Activated T-cell treated with anti-CD3 and anti-CD28 coated beads, Interleukin-2, amount 50 U/mL, for 48 hours (primary cell): Measurements from ENCODE around the gene YPEL3.
A peak's percentile ranks its signal among the peaks of the same experiment; 100 is the strongest.

Experiments used
- DNase-seq, 2 experiments: peaks; one replicate each; pipeline ENCODE4 v3.0.0-alpha.2; 2020

Gene YPEL3

GRCh38 chr16:30088832-30089624 is 7.0 kb downstream of the YPEL3 start:
- DNase-seq, result no peak

DNA sequence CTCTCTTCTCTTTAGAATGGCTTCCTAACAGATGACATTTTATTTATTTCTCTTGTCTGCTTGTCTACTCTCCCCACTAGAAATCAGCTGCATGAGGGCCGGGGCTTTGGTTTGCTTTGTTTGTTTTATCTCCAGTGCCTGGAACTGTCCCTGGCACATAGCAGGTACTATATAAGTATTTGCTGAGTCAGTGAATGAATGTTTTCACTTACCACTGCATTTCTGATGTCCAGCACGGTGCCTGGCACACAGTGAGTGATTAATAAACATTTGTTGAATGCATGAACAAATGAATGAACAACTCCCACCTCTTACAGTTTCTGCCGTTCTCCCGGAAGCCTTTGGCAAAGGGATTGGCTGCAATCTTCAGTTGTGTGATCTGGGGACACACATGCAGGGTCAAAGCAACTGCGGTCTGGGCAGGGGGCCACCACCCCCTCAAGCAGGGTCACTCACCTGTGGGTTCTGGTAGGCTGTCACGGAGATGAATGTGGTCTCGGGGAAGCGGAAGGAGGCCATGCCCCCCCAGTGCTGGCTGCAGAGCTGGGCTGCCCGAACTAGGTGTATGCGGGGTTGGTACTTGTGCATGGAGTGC is 7.7 kb downstream of the YPEL3 start:
- no peak for DNase-seq

DNA sequence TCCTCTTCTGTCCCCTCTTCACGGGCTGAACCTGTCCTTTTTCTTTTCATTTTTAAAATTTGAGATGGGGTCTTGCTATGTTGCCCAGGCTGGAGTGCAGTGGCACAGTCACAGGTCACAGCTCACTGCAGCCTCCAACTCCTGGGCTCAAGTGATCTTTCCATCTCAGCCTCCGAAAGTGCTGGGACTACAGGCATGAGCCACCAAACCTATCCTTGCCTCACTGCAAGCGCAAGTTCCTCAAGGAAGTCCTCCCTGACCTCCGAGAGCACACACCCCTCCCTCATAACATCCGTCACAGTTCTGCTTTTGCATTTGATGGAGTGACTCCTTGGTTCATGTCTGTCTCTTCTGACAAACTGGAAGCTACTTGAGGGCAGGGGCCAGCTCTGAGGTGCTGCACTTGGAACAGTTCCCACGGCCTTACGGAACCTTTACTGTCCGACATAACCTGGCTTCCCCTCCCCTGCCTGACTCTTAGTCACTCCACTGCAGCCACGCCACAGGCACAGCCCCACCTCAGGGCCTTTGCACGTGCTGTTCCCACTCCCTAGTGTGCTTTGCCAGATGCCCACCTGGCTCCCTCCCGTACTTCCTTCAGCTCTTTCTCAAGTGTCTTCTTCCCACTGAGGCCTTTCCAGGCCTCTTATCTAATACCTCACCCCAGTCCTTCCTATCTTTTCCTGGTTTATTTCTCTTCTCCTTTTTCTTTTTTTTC is 8.7 kb downstream of the YPEL3 start:
- no peak for DNase-seq

DNA sequence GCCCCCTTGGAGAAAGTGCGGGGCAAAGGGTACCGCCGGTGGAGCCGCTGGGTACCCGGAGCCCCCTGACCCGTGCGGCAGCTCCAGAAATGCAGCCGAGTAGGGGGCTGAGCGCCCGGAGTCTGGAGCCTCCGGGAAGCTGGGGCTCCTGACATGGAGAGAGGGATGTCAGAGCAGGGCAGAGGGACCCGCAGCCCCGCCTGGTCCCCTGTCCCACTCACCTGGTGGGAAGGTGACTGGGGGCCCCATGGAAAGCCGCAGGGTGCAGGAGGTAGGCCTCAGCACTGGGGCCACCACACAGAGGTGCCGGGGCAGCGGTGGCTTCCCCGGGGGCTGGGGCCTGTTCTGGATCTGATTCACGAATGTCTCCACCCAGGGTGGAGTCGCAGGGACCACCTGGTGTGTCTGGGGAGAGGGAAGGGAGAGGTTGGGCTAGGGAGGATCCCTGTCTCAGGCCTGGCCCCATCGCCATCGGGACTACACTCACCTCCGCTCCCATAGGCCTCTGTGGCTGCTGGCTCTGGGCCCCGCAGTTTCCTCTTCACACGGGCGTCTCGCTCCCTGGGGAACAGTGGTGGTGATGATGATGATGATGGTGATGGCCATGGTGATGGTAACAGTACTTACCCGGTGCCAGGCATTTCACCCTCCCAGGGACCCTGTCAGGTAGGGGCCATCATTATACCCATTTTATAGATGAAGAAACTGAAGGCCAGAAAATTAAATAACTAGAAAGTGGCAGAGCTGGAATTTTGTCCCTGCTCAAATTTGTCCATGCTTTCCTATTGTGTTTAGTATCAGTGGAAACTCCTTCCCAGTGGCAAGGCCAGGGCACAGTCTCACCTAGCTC is 9.5 kb downstream of the YPEL3 start:
- no peak for DNase-seq

DNA sequence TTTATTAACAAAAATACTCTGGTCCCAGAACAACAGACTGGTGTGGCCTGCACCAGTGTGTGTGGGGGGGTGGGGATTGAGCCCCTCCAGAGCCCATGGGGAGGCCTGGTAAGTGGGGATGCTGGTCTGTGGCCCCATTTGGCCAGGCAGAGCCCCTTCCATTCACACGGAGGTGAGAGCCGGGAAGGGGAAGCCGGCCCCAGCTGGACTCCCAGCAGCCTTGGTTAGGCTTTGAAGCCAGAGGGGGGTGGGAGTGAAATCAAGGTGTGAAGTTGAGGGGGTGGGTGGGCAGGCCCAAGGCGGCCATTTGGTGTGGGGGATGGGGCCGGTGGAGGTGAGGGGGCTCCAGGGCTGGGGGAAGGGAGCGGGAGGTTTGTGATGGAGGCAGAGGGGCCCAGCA is 10.2 kb downstream of the YPEL3 start:
- no peak for DNase-seq

DNA sequence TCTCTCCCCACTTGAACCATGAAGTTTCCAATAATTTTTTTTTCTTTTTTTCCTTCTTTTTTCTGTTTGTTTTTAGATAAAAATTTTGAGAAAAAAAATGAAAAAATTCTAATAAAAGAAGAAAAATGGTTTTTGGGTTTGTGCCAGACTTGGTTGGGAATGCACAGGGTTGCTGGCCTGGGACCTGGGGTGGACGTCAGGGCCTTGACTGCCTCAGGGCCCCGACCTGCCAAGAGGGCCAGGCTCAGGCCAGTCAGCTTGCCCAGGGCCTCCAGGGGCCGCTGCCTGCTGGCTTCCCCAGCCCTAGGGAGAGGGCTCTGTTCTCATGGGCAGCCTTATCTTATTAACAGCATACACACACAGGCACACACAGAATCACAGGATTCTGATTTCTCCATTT is 10.8 kb downstream of the YPEL3 start:
- DNase-seq, result no peak

DNA sequence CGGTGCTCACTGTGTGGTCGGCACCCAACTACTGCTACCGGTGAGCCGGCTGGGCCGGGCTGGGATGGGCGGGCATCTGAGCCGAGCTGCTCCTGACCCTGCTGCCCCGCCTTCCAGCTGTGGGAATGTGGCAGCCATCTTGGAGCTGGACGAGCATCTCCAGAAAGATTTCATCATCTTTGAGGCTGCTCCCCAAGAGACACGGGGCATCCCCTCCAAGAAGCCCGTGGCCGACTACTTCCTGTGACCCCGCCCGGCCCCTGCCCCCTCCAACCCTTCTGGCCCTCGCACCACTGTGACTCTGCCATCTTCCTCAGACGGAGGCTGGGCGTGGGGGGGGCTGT is 11.2 kb downstream of the YPEL3 start:
- no peak for DNase-seq

- no peak for DNase-seq
Measured at GRCh38 chr16:30084096-30084815, 11.8 kb downstream of the YPEL3 start.

GRCh38 chr16:30083216-30084055 is 12.6 kb downstream of the YPEL3 start:
- DNase-seq, result no peak

DNA sequence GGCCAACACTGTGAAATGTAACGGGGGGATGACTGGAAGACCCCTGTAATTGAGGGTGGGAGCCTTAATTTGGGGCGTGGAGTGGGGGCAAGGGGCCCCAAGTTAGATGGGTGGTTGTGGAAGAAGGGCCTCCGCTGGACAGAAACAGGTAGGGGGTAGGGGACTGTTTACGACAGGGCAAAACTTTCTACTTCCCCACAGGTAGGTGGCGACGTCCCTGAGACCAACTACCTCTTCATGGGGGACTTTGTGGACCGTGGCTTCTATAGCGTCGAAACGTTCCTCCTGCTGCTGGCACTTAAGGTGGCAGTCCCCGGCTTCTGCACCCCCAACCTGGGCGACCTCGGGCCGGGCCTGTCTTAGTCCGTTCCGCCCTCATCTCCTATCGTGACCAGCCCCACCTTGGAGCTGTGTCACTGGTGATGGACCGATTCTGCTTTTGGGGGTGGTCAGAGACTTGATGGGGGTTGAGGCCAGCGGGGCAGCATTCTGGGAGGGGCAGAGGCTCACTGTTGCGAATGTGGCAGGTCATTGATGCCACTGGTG is 13.4 kb downstream of the YPEL3 start:
- DNase-seq, result no peak

DNA sequence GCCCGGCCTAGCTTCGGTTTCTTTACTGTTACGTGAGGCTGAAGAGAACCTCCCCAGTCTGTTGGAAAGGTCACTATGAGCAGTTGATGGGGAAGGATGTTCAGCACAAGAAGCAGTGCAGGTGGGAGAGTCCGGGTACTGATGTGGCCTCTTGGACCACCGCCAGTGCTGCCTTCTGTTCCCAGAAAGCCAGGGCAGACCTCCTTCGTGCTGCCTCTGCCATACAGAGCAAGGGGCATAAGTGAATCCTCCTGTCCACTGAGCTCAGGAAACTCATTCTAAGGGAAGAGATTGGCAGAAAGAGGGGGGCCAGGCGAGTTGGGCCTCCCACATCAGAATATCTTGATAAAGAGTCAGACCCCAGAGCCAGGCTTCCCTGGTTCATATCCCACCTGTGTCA is 16.5 kb downstream of the YPEL3 start:
- DNase-seq, result no peak

GRCh38 chr16:30078744-30079143 is 17.3 kb downstream of the YPEL3 start:
- no peak for DNase-seq

- DNase-seq, result no peak
Measured at GRCh38 chr16:30077656-30078055, 18.4 kb downstream of the YPEL3 start.

GRCh38 chr16:30076276-30076791 is 19.7 kb downstream of the YPEL3 start:
- DNase-seq, result no peak

DNA sequence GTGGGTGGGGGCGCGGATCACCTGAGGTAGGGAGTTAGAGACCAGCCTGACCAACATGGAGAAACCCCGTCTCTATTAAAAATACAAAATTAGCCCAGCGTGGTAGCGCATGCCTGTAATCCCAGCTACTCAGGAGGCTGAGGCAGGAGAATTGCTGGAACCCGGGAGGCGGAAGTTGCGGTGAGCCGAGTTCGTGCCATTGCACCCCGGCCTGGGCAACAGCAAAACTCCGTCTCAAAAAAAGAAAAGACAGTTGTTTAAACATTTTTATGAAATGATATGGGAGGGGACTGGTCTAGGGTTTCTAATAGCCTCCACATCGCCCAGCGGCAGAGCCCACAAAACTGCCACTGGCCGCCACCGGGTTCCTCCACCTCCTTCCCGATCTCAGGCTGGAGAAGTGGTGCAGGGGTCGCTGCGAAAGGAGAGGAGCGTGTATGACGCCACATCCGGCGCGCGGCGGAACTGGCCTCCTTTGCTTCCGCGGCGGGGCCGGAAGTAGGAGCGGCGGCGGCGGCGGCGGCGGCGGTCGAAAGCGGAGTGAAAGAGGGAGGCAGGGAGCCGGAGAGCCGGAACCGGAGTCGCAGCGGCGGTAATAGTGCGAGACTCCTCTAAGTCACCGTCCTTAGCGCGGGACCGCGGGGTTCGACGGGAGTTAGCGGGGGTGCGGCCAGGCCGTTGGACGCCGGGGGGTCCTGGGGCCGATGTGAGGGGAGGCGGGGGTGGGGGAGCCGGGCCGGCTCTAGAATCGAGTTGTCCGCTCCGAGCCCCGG is 20.3 kb downstream of the YPEL3 start, which contains the start of gene PPP4C:
PPP4C (plus strand) TSS at position 492 of the 773 bp plus-strand sequence. CDS start 384 bp downstream, outside the sequence.
- peak; percentile 93 to 94 for DNase-seq

DNA sequence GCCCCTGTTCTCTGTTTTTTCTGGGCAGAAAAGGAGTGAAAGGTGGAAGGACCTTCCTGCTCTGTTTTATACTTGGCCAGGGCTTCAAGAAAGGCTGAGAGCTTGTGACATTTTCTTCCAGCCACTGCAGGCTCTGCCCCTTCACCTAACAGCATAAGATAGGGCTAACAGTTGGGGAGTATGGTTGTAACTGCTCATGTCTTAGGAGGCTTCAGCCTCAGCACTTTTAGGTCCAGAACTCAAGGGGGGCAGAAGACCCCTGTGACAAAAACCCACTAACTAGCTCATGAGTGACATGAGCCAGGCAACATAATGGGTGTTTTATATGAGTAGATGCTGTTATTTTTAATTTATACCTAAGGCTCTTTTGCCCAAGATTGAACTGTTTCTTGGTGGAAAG is 25.5 kb downstream of the YPEL3 start:
- DNase-seq, result no peak

DNA sequence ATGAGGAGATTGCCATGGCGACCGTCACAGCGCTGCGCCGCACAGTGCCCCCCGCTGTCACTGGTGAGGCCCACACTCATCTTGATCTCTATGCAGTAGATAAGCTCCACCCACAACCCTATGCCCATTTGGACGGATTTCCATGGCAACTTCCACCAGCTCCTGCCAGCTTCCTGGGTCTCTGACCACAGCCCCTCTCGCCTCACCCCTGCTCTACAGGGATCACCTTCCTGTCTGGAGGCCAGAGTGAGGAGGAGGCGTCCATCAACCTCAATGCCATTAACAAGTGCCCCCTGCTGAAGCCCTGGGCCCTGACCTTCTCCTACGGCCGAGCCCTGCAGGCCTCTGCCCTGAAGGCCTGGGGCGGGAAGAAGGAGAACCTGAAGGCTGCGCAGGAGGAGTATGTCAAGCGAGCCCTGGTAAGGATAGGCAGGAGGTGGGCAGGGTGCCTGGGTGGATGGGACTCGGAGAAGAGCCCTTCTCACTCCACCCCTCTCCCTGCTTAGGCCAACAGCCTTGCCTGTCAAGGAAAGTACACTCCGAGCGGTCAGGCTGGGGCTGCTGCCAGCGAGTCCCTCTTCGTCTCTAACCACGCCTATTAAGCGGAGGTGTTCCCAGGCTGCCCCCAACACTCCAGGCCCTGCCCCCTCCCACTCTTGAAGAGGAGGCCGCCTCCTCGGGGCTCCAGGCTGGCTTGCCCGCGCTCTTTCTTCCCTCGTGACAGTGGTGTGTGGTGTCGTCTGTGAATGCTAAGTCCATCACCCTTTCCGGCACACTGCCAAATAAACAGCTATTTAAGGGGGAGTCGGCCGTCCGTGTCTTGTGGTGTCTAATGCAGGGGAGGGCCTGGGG is 26.2 kb downstream of the YPEL3 start:
- DNase-seq, result no peak

DNA sequence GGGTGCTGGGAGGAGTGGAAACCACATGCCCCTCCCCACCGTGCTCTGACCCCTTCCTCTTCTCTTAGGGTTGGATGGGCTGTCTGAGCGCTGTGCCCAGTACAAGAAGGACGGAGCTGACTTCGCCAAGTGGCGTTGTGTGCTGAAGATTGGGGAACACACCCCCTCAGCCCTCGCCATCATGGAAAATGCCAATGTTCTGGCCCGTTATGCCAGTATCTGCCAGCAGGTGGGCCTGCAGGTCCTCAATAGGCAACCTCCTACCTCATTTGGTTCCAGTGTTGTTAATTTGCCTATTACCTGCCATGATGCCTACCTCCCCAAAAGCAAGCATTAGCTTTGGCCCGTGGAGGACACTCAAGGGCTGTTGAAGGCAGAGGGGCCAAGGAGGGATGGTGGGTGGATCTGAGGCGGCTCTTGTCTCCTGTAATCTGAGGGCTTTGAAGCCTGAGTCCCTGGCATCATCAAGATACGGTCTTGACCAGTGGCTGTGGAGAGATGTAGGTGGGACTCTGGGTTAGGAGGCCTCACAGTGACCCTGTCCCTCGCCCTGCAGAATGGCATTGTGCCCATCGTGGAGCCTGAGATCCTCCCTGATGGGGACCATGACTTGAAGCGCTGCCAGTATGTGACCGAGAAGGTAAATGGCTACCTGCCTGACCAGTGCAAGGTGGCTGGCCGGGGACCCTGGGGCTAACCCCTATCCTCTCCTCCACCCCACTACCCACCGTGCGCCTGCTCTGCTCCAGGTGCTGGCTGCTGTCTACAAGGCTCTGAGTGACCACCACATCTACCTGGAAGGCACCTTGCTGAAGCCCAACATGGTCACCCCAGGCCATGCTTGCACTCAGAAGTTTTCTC is 27.0 kb downstream of the YPEL3 start:
- peak; percentile 70 to 72 for DNase-seq
